Activated CD8-positive, alpha-beta memory T cell treated with anti-CD3 and anti-CD28 coated beads, Interleukin-2, amount 50 U/mL, for 48 hours (primary cell): ENCODE measurements around the gene RRAGD.

Experiments used
- DNase-seq: peaks from one replicate; pipeline ENCODE4 v3.0.0-alpha.2; 2020

RRAGD gene

DNA sequence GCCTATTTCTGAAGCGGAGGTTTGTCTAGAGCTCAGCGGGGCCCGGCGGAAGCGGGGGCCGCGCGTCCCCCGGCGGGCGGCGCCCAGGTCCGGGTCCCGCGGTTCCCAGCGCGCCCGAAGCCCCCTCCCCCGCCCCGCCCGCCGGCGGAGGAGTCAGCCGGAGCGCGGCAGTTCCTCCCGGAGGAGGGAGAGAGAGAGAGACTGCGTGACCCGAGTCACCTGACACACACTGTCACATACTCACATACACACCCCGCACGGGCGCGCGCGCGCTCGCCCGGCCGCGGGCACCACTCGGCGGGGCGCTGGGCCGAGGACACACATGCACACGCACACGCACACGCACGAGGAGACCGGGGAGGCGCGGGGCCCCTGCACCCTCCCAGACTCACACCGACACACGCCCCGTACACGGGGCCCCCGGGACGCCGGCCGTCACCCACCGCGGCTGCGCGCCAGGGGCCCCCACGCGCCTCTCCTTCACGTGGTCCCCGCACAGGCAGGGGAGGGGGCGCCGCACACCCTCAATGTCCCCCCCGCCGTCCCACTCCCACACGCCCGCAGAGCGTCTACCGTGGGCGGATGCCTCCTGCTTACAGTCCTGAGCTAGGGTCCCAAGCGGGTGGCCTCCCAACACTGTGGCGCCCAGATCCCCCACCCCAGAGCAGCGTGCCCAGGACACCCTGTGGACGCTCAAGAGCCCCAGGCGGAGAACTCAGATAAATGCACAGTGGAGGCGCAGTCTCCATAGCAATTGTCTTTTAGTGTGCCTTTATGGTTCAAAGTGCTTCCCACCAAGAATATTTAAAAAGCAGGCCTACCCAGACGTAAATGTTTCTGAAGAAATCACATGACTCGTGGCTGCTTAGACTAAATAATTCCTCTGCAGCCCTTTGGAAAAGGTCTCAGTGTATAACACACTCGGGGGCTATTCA lies at the start of gene RRAGD:
RRAGD (minus strand) TSS at position 203 of the 935 bp plus-strand sequence. CDS start 280 bp downstream, outside the sequence.
- peak; percentile 78 for DNase-seq

DNA sequence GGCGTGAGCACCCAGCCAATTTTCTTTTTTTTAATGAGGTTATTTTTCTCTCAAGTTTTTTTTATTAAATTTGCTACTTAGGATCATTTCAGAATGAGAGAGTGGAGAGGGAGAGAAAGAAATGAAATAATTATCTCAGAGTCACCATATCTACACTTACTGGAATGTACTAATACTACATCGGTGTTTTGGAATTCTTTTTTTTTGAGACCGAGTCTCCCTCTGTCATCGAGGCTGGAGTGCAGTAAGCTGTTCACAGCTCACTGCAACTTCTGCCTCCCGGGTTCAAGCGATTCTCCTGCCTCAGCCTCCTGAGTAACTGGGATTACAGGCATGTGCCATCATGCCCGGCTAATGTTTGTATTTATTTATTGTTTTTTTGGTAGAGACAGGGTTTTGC lies 48.6 kb upstream of the RRAGD start:
- no peak for DNase-seq

DNA sequence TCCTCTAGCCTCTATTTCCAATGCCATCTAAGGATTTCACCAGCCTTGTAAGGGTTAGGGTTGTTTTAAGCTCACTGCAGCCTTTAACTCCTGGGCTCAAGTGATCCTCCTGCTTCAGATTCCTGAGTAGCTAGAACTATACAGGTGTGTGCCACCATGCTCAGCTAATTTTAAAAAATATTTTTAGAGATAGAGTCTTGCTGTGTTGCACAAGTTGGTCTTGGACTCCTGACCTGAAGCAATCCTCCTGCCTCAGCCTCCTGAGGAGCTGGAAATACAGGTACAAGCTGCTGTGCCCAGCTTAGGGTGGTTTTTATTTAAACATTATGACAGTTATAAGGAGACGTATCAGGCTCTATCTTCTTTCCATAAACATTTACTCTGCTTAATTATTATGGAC lies 47.4 kb upstream of the RRAGD start:
- no peak for DNase-seq

DNA sequence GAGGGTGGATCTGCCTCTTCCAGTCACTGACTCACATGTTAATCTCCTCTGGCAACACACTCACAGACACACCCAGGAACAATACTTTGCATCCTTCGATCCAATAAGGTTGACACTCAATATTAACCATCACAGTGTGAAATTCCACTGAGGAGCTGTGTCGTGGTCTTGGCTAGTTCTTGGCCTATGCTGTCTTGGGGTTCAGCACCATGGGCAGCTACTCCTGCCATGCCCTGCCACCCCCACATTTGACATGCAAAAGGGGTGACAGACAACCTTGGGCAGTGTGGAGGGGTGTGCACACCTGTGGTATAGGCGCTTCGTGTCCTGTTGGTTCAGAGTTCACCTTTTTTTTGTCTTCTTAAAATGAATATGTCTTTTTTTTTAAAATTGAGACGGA lies 46.6 kb upstream of the RRAGD start:
- no peak for DNase-seq

DNA sequence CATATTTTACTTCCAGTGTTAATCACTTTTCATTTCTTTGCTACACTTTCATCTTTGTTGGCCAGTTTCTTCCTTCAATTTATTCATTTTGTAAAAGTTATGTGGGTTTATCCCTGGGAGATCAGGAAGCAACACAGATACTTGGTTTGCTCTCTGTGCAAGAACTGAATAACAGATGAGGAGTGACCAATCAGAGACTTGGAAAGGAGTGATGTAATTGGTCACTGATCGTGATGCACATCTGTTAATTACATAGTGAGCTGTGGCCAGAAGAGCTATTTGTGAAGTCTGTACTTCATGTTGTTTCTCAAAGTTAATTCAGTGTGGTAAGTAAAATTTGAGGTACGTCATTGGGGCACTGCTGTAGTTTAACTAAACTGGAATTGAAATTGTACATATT lies 42.2 kb upstream of the RRAGD start:
- no peak for DNase-seq

- DNase-seq, result no peak
These were observed 40.2 kb upstream of the RRAGD start for GRCh38 chr6:89452281-89452680.

DNA sequence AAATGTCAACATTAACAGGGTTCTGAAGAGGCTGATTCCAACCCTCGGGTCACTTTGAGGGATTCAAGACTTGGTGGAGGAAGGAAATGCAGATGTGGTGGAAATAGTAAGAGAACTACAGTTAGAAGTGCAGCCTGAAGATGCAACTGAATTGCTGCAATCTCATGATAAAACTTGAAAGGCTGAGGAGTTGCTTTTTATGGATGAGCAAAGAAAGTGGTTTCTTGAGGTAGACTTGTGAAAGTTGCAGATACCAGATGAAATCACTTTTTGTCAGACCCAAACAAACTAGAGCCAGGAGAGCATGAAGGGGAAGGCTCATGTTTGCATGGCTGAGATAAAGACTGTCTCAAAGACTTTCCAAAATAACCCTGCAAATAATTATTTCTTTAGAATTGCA lies 37.1 kb upstream of the RRAGD start:
- no peak for DNase-seq

DNA sequence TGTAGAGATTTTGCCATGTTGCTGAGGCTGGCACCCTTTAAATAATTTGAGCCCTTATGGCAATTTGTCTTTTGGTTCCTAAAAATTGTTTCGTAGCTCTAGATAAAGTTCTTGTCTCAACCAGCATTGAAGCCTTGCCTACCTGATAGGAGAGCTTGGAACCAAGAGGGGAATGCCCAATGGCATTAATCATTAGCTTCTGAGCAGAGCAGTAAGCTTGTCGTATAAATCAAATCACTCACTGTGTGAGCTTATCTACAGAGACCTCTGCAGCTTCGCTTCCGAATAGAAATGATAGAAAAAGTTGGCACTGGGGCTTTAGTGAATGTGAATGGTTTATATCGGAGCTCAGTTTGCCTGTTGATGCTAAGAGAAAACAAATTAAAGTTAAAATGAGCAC lies 31.6 kb upstream of the RRAGD start:
- no peak for DNase-seq

GRCh38 chr6:89440200-89440599 lies 28.1 kb upstream of the RRAGD start:
- no peak for DNase-seq

DNA sequence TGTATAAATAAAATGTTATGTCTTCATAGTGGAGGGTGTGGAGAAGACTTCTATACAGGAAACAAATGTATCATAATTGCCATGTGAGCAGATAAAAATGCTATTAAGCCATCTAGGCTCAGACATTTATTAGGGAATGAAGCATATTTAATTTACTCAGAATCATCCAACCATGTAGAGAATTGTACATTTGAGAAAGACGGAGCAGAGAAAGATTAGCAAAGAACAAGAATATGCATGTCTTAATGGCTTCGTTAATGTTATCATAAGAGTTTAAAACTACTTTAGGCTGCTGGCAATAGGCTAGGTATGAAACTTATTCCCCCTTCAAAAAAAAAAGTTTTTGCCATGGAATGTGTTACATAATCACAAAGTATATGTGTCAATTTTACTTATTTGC lies 26.9 kb upstream of the RRAGD start:
- no peak for DNase-seq

DNA sequence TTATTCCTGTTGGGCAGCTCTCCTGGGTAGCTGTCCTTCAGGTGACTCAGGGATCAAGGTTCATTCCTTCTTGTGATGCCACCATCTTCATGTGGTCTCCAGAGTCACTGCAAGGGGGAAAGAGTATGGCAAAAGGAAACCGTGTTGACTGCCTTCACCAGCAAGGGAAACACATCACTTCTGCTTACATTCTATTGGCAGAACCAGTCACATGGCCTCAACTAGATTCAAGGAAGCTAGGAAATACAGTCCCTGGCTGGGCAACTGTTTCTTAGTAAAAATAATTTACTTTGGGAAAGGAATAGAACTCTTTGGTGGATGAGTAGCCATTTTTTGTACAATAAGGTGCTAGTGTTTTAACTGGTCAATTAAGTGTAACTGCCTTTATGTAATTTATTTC lies 26.2 kb upstream of the RRAGD start:
- DNase-seq, result no peak

DNA sequence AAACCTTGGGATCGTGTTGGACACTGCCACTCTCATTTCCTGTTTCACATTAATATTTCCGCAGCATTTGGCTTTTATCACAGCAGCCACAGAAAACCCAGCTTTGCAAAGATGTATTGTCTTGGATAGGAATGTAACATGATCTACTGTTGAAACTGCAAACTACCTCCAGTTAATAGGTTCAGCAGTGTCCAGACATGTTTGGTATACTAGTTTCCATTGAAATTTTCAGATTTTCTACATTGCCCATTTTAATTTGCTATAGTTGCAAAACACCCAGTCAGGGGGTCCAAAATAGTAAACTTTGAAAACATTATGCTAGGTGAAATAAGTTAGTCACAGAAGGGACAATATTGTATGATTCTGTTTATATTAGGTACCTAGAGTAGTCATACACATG lies 24.2 kb upstream of the RRAGD start:
- no peak for DNase-seq

DNA sequence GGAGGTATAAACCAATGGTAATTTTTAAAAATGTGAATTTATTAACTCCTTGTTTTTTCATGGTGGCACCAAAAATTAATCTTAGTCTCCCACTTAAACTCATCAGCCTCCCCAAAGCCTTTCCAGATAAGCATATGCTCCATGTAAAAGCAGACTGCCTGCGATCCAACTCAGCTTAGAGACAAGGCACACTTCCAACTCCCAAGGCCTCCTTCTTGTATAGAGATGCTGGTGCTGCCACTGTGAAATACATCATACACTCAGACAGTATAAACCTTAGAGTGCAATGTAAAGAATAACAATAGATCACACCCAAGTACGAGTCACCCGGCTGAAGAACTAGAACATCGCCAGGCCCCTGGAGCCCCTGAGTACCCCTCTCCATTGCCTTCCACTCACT lies 22.9 kb upstream of the RRAGD start:
- DNase-seq, result no peak

GRCh38 chr6:89434150-89434499 lies 22.1 kb upstream of the RRAGD start:
- no peak for DNase-seq

GRCh38 chr6:89433252-89434149 lies 21.4 kb upstream of the RRAGD start:
- DNase-seq, result peak; percentile 68

GRCh38 chr6:89432875-89433251 lies 20.8 kb upstream of the RRAGD start, which contains the start of gene ANKRD6:
ANKRD6 (plus strand) TSS chr6:89433152; CDS start chr6:89566977, 133,825 bp downstream.
- DNase-seq, result peak; percentile 98

- no peak for DNase-seq
These were observed 18.3 kb upstream of the RRAGD start for GRCh38 chr6:89430201-89430962.

DNA sequence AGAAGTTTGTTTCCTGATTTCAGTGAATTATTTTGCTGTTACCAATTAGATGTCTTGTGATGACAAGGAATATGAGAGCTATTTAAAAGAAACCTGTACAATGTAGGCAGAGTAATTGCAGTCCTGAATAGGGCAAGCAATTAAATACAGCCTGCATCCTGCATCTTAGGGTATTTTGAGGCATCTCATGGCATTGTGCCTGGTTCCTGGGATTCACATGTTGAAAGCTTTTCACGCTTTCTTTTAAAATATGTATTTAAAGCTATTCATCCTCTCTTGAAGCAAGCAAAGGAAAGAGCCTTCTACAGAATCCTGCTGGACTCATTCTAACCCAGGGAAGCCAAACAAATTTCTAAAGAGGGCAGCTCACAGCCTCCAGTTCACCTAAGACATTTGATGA lies 4.7 kb upstream of the RRAGD start:
- DNase-seq, result no peak

DNA sequence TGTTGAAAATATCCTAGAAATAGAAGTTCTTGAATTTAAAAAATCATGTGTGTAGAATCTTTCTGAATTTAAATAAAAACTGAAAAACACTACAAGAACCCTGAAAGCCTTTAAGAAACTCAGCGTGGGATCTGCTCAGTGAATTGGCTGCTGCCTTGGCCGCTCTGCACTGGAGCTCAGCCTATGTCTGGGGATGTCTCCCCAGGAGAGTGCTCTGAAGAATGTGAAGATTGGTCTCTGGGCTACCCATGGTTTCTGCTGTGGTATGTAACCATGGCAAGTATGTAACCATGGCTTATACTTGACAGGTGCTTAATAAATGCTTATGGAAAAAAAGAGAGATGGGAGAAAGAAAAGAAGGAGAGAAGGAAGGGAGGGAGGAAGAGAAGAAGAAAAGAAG lies 3.1 kb upstream of the RRAGD start:
- DNase-seq, result no peak

DNA sequence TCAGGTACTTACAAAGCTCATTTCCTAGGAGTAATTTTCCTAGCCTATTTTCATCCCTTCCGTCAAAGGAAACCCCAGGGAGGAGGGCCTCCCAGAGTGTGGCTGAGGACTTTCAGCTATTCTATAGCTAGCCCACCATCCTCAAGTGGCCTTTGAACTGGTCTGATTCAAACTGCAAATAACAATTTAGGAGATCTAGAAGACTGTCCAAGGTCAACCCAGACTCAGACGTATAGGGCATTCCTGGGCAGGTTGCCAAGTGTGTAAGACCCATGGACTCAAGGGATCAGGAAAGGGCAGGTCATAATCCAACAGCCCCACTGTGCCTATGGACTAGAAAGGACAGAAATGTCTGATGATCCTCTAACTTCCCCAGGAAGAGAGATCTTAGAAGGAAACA lies 2.1 kb upstream of the RRAGD start:
- DNase-seq, result no peak

DNA sequence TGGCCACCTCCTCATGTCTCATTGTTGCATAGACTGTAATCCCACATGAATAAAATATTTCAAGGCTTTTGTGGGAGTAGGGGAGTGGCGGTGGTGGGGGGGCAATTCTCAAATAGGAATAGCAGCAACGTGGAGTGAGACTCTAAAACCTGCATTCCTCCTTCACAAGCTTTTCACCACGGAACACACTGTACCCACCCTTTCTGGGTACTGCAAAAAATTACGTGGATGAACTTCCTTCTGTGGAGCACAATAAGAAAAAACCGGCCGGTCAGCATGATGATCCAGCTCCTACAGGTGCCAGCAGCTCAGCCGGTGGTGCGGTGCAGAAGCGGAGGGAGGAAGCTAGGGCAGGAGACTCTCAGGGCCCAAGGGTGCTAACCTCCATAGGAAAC lies 930 bp upstream of the RRAGD start:
- no peak for DNase-seq

- peak; percentile 68 for DNase-seq
These were observed 665 bp downstream of the RRAGD start for GRCh38 chr6:89411145-89412070.
